GM10847 (cell line): ENCODE data around the gene C6orf15.

Source experiments
- POLR2A ChIP-seq: IDR thresholded peaks from 2 replicates; pipeline ENCODE4 v1.6.1; 2011; ENCODE audit not compliant: insufficient read length; ENCODE audit errors: extremely low read depth

The C6orf15 gene

GRCh38 chr6:31121131-31121790 is 8.9 kb upstream of the C6orf15 start:
- no peak for TF ChIP-seq POLR2A

GRCh38 chr6:31120151-31120915 is 8.0 kb upstream of the C6orf15 start, which contains the start of gene CDSN:
Gene CDSN (minus strand): TSS chr6:31120446. CDS start chr6:31120419, 27 bp downstream.
- no peak for TF ChIP-seq POLR2A

GRCh38 chr6:31118178-31118577 is 5.8 kb upstream of the C6orf15 start:
- TF ChIP-seq POLR2A: no peak

GRCh38 chr6:31116661-31117385 is 4.4 kb upstream of the C6orf15 start:
- no peak for TF ChIP-seq POLR2A

- no peak for TF ChIP-seq POLR2A
These were observed 3.7 kb upstream of the C6orf15 start for GRCh38 chr6:31115941-31116560.

GRCh38 chr6:31114970-31115849 is 2.8 kb upstream of the C6orf15 start:
- no peak for TF ChIP-seq POLR2A

GRCh38 chr6:31114541-31114878 is 2.1 kb upstream of the C6orf15 start, which contains the start of gene PSORS1C1:
Gene PSORS1C1 (plus strand): TSS chr6:31114800. CDS start chr6:31129633, 14,833 bp downstream.
- TF ChIP-seq POLR2A: no peak

GRCh38 chr6:31113861-31114540 is 1.6 kb upstream of the C6orf15 start:
- no peak for TF ChIP-seq POLR2A

- no peak for TF ChIP-seq POLR2A
These were observed 663 bp downstream of the C6orf15 start for GRCh38 chr6:31111712-31112111.

GRCh38 chr6:31110825-31111582 is 1.4 kb downstream of the C6orf15 start:
- no peak for TF ChIP-seq POLR2A

- no peak for TF ChIP-seq POLR2A
These were observed 5.3 kb downstream of the C6orf15 start for GRCh38 chr6:31107052-31107451.

- TF ChIP-seq POLR2A: no peak
These were observed 9.2 kb downstream of the C6orf15 start for GRCh38 chr6:31103136-31103535.

- no peak for TF ChIP-seq POLR2A
These were observed 13.9 kb downstream of the C6orf15 start for GRCh38 chr6:31098449-31098938.

- TF ChIP-seq POLR2A: no peak
These were observed 15.7 kb downstream of the C6orf15 start for GRCh38 chr6:31096656-31097055.
